SK-N-MC (cell line): ENCODE measurements around the gene MFAP2.

ENCODE experiments used
- EZH2 ChIP-seq: fragments of 200-600 bp; sonication (generic); IDR thresholded peaks from one replicate; pipeline ENCODE4 v1.6.1; 2017; ENCODE audit warnings: antibody characterized with exemption
- FOXP2 ChIP-seq: optimal IDR thresholded peaks from 2 replicates; pipeline ENCODE3; 2011; ENCODE audit warnings: mild to moderate bottlenecking, moderate library complexity; ENCODE audit not compliant: insufficient read depth; ENCODE audit errors: extremely low read length, control extremely low read depth
- POLR2AphosphoS5 ChIP-seq: IDR thresholded peaks from 2 replicates; pipeline ENCODE4 v1.6.1; 2012; ENCODE audit warnings: mild to moderate bottlenecking, low read depth, low read length, borderline replicate concordance

DNA sequence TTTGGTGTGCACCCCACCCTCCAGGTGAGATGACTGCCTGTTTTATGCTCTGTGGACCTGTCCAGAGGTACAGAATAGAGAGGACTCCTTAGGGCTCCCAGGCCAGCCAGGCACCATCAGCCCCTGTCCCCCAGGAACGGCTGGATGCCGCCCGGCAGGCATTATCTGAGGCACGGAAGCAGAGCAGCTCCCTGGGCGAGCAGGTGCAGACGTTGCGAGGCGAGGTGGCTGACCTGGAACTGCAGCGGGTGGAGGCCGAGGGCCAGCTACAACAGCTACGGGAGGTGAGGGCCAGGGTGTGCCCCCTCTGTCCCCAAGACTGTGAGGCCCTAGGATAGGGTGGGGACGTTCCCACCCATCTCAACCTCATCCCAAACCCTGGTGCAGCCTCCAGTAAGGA is 10.8 kb downstream of the MFAP2 start:
- no peak for TF ChIP-seq EZH2
- no peak for TF ChIP-seq POLR2AphosphoS5
- TF ChIP-seq FOXP2 = no peak
